Stimulated activated effector memory CD8-positive, alpha-beta T cell treated with anti-CD3 and anti-CD28 coated beads, Interleukin-12 subunit alpha, Interleukin-12 subunit beta, amount 100 ng/mL, for 72 hours (primary cell): ENCODE results near the gene TTC21A.
A peak's percentile ranks its signal among the peaks of the same experiment; 100 is the strongest.

Source experiments
- ATAC-seq: fragments of 150-1000 bp; cut with Tn5 transposase; 2 replicates; pipeline ENCODE4 v1.10.0; 2021
- DNase-seq, 2 donors: peaks; one replicate each; pipeline ENCODE4 v3.0.0; 2021 to 2022; ENCODE audit warnings: low spot score in 2 of 2
- H3K27ac Mint-ChIP-seq: one replicate; pipeline ENCODE4 v1.8.0; 2022; ENCODE audit warnings: mild to moderate bottlenecking, mixed read lengths
- H3K36me3 Mint-ChIP-seq: one replicate; pipeline ENCODE4 v1.8.0; 2022; ENCODE audit warnings: mild to moderate bottlenecking, mixed read lengths
- H3K4me1 Mint-ChIP-seq: one replicate; pipeline ENCODE4 v1.8.0; 2022; ENCODE audit warnings: mixed read lengths
- H3K4me3 Mint-ChIP-seq: one replicate; pipeline ENCODE4 v1.8.0; 2022; ENCODE audit warnings: mild to moderate bottlenecking, mixed read lengths
- H3K9me3 Mint-ChIP-seq: one replicate; pipeline ENCODE4 v1.8.0; 2022; ENCODE audit warnings: mixed read lengths

Gene TTC21A

GRCh38 chr3:39135170-39135805, 27.8 kb downstream of the TTC21A start:
- no peak for DNase-seq
- no peaks in the 10 kb centered on the region for H3K9me3 Mint-ChIP-seq
- H3K4me3 Mint-ChIP-seq, result no peak overlapping the region
- no peak for ATAC-seq
- peaks cover 45% of the 10 kb centered on the region for H3K4me1 Mint-ChIP-seq
- peaks cover 61% of the 10 kb centered on the region for H3K36me3 Mint-ChIP-seq
- H3K27ac Mint-ChIP-seq, result peak overlapping the region; percentile 81

GRCh38 chr3:39136533-39137434, 29.3 kb downstream of the TTC21A start:
- no peaks in the 10 kb centered on the region for H3K9me3 Mint-ChIP-seq
- H3K4me1 Mint-ChIP-seq, result peaks cover 60% of the 10 kb centered on the region
- no peak for DNase-seq
- peaks cover 76% of the 10 kb centered on the region for H3K36me3 Mint-ChIP-seq
- peak overlapping the region; percentile 72 for H3K27ac Mint-ChIP-seq
- H3K4me3 Mint-ChIP-seq, result no peak overlapping the region
- ATAC-seq, result no peak

GRCh38 chr3:39137435-39137936, 30.0 kb downstream of the TTC21A start:
- no peak for ATAC-seq
- Mint-ChIP-seq H3K36me3 (peaks cover 83% of the 10 kb centered on the region), H3K9me3 (no peaks in the 10 kb centered on the region), H3K27ac (peak overlapping the region; percentile 72), H3K4me1 (peaks cover 62% of the 10 kb centered on the region), H3K4me3 (no peak overlapping the region)
- no peak for DNase-seq

- H3K9me3 Mint-ChIP-seq, result no peaks in the 10 kb centered on the region
- peaks cover 68% of the 10 kb centered on the region for H3K4me1 Mint-ChIP-seq
- DNase-seq (no peak), ATAC-seq (peak; percentile 23)
- peak overlapping the region; percentile 25 for H3K4me3 Mint-ChIP-seq
- H3K27ac Mint-ChIP-seq, result peak overlapping the region; percentile 83
- H3K36me3 Mint-ChIP-seq, result peaks cover 90% of the 10 kb centered on the region
Measured at GRCh38 chr3:39137991-39138803, 30.7 kb downstream of the TTC21A start.

- DNase-seq (no peak), ATAC-seq (peak; percentile 77)
- peak overlapping the region; percentile 83 for H3K27ac Mint-ChIP-seq
- H3K4me3 Mint-ChIP-seq, result peak overlapping the region; percentile 25
- H3K9me3 Mint-ChIP-seq, result no peaks in the 10 kb centered on the region
- peaks cover 96% of the 10 kb centered on the region for H3K36me3 Mint-ChIP-seq
- H3K4me1 Mint-ChIP-seq, result peaks cover 64% of the 10 kb centered on the region
Measured at GRCh38 chr3:39138804-39139415, 31.4 kb downstream of the TTC21A start.

- no peak for ATAC-seq
- peak overlapping the region; percentile 83 for H3K27ac Mint-ChIP-seq
- H3K4me1 Mint-ChIP-seq, result peaks cover 64% of the 10 kb centered on the region
- no peak overlapping the region for H3K4me3 Mint-ChIP-seq
- H3K9me3 Mint-ChIP-seq, result no peaks in the 10 kb centered on the region
- DNase-seq, result no peak
- peaks cover 96% of the 10 kb centered on the region for H3K36me3 Mint-ChIP-seq
Measured at GRCh38 chr3:39139442-39139841, 32.0 kb downstream of the TTC21A start.

- peak overlapping the region; percentile 83 for H3K27ac Mint-ChIP-seq
- H3K4me1 Mint-ChIP-seq, result peaks cover 69% of the 10 kb centered on the region
- H3K9me3 Mint-ChIP-seq, result no peaks in the 10 kb centered on the region
- DNase-seq, result no peak
- H3K36me3 Mint-ChIP-seq, result peaks cover 96% of the 10 kb centered on the region
- no peak for ATAC-seq
- H3K4me3 Mint-ChIP-seq, result no peak overlapping the region
Measured at GRCh38 chr3:39140341-39140971, 33.0 kb downstream of the TTC21A start.

- peak; percentile 3 for ATAC-seq
- H3K4me3 Mint-ChIP-seq, result no peak overlapping the region
- H3K4me1 Mint-ChIP-seq, result peaks cover 74% of the 10 kb centered on the region
- H3K27ac Mint-ChIP-seq, result peak overlapping the region; percentile 83
- no peaks in the 10 kb centered on the region for H3K9me3 Mint-ChIP-seq
- H3K36me3 Mint-ChIP-seq, result peaks cover 100% of the 10 kb centered on the region
- no peak for DNase-seq
Measured at GRCh38 chr3:39141171-39141995, 33.9 kb downstream of the TTC21A start.

GRCh38 chr3:39142067-39142466, 34.6 kb downstream of the TTC21A start:
- H3K4me3 Mint-ChIP-seq, result no peak overlapping the region
- no peak for DNase-seq
- H3K36me3 Mint-ChIP-seq, result peaks cover 100% of the 10 kb centered on the region
- ATAC-seq, result no peak
- H3K27ac Mint-ChIP-seq, result peak overlapping the region; percentile 83
- peaks cover 74% of the 10 kb centered on the region for H3K4me1 Mint-ChIP-seq
- no peaks in the 10 kb centered on the region for H3K9me3 Mint-ChIP-seq

GRCh38 chr3:39143051-39143885, 35.8 kb downstream of the TTC21A start:
- Mint-ChIP-seq H3K4me1 (peaks cover 76% of the 10 kb centered on the region), H3K4me3 (no peak overlapping the region), H3K9me3 (no peaks in the 10 kb centered on the region), H3K36me3 (peaks cover 100% of the 10 kb centered on the region), H3K27ac (peak overlapping the region; percentile 81)
- DNase-seq (no peak), ATAC-seq (no peak)

GRCh38 chr3:39144095-39144747, 36.7 kb downstream of the TTC21A start:
- H3K4me3 Mint-ChIP-seq, result no peak overlapping the region
- DNase-seq, result no peak
- peak overlapping the region; percentile 81 for H3K27ac Mint-ChIP-seq
- ATAC-seq, result no peak
- peaks cover 76% of the 10 kb centered on the region for H3K4me1 Mint-ChIP-seq
- H3K36me3 Mint-ChIP-seq, result peaks cover 100% of the 10 kb centered on the region
- no peaks in the 10 kb centered on the region for H3K9me3 Mint-ChIP-seq

- H3K9me3 Mint-ChIP-seq, result no peaks in the 10 kb centered on the region
- peak overlapping the region; percentile 81 for H3K27ac Mint-ChIP-seq
- H3K4me1 Mint-ChIP-seq, result peaks cover 76% of the 10 kb centered on the region
- H3K4me3 Mint-ChIP-seq, result no peak overlapping the region
- peaks cover 100% of the 10 kb centered on the region for H3K36me3 Mint-ChIP-seq
- no peak for ATAC-seq
- DNase-seq, result no peak
Measured at GRCh38 chr3:39144748-39145380, 37.4 kb downstream of the TTC21A start.
